Hepatocyte (in vitro differentiated cells): Measurements from ENCODE around the gene ACIN1.

ENCODE experiments used
- EZH2 ChIP-seq: fragments of 200-600 bp; sonication (generic); IDR thresholded peaks from 2 replicates; pipeline ENCODE4 v1.6.1; 2016; ENCODE audit warnings: antibody characterized with exemption, mild to moderate bottlenecking, borderline replicate concordance
- EZH2phosphoT487 ChIP-seq: fragments of 200-600 bp; sonication (generic); IDR thresholded peaks from one replicate; pipeline ENCODE4 v1.6.1; 2018; ENCODE audit warnings: antibody characterized with exemption, mild to moderate bottlenecking, low read depth, moderate library complexity; ENCODE audit not compliant: unreplicated experiment, severe bottlenecking
- TF ChIP-seq, protein P1 (sequence below): fragments of 200-600 bp; sonication (generic); IDR thresholded peaks from 2 replicates; pipeline ENCODE4 v1.5.1; 2016; ENCODE audit warnings: antibody characterized with exemption, mild to moderate bottlenecking; ENCODE audit not compliant: poor library complexity

DNA sequence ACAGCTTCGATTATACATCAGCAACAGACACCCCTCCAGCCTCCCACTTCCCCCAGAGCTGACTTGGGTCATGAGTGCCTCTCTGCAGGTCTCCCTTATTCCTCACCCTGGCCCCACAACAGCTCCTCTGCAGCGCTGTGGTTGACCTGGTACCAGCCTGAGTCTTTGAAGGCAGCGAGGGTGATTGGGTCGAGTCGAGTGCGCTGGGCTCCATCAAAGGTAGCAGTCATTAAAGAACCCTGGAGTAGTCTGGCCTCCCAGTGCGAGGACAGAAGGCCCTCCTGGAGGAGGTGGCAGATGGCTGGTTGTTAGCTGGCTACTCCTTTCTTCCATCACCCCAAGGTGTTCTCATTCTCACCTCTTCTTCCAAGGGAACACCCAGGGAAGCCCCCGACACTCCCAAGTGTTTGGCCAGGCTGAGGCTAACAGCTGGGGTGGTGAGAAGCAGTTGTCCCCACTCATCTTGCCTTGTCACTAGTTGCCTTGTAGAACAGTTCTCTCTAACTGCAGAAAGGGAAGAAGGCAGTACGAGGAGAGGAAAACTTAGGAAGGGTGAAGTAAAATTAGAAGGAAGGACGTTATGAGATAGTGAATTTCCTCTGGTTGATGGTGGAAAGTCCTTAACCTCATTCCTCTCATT lies 7.2 kb upstream of the ACIN1 start:
- TF ChIP-seq EZH2 (no peak), EZH2phosphoT487 (no peak)
- TF ChIP-seq, protein P1, sequence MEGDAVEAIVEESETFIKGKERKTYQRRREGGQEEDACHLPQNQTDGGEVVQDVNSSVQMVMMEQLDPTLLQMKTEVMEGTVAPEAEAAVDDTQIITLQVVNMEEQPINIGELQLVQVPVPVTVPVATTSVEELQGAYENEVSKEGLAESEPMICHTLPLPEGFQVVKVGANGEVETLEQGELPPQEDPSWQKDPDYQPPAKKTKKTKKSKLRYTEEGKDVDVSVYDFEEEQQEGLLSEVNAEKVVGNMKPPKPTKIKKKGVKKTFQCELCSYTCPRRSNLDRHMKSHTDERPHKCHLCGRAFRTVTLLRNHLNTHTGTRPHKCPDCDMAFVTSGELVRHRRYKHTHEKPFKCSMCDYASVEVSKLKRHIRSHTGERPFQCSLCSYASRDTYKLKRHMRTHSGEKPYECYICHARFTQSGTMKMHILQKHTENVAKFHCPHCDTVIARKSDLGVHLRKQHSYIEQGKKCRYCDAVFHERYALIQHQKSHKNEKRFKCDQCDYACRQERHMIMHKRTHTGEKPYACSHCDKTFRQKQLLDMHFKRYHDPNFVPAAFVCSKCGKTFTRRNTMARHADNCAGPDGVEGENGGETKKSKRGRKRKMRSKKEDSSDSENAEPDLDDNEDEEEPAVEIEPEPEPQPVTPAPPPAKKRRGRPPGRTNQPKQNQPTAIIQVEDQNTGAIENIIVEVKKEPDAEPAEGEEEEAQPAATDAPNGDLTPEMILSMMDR, result no peak
